Stimulated activated CD4-positive, alpha-beta T cell treated with anti-CD3 and anti-CD28 coated beads, TNF-alpha, amount 100 ng/mL, for 4 hours (primary cell): ENCODE measurements around the gene STPG3.
A peak's percentile ranks its signal among the peaks of the same experiment; 100 is the strongest.

ENCODE experiments used
- DNase-seq, 3 experiments: peaks; one replicate each; pipeline ENCODE4 v3.0.0-alpha.2; 2020; ENCODE audit warnings: low read depth in 3 of 3

STPG3 gene

GRCh38 chr9:137301081-137301947, 50.2 kb downstream of the STPG3 start:
- DNase-seq, result no peak

- DNase-seq, result peak; percentile 88 to 93 (median 91)
Measured at GRCh38 chr9:137302118-137302448, 51.0 kb downstream of the STPG3 start, which contains the start of gene NRARP. Gene NRARP, minus strand, starts transcription at chr9:137302271. Its CDS starts 343 bp downstream, at chr9:137301928.

DNA sequence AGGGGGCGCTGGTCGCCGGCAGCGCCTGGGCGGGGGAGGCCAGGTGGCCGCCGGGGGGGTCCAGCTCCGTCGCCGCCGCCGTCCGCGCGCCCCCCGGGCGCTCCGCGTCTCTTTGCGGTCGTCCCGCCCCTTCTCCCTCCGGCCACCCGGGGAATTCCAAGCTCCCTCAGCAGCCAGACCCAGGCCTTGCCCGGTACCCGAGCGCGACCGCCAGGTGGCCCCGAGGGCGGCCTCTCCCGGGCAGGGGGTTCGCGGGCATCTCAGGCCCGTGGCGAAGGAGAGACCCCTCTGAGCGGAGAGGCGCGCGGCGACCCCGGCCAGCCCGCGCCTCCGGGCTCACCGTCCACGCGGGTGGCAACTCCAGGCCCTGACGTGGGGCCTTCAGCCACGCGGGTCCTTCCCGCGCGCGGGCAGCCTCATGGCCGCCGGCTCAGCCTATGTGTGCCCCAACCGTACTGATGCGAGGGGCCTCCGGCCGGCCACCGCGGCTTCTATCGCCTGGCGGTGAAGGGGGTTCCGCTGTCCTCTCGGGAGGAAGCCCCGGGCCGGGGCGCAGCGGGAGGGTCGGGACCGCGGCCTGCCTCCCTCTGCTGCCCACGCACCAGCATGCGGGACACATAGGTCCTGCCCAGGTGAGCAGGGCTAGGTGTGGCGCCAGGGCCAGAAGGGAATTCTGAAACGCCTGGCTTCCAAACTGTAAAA, 51.5 kb downstream of the STPG3 start:
- DNase-seq, result no peak
